K562 (cell line): ENCODE measurements around the gene CD4. TPM values are rescaled to one million over a fixed set of nuclear protein-coding genes. Genes with fewer than 3 reads are reported as not detected.
A peak's percentile ranks its signal among the peaks of the same experiment; 100 is the strongest.

Experiments used
- BMI1 ChIP-seq: fragments of 150-350 bp; IDR thresholded peaks from 2 replicates; pipeline ENCODE4 v1.6.1; 2014; ENCODE audit warnings: low read length
- BRD9 ChIP-seq: fragments of 450-650 bp; IDR thresholded peaks from 2 replicates; pipeline ENCODE4 v1.6.1; 2018; ENCODE audit warnings: low read depth; ENCODE audit not compliant: partially characterized antibody
- CGGBP1 ChIP-seq: fragments of 250-450 bp; sonication (Bioruptor Pico); IDR thresholded peaks from 2 replicates; pipeline ENCODE4 v1.9.0; 2021; ENCODE audit warnings: mild to moderate bottlenecking
- CHD4 ChIP-seq: fragments of 200-600 bp; sonication (generic); IDR thresholded peaks from 3 replicates; pipeline ENCODE4 v1.6.1; 2012; ENCODE audit warnings: low read depth, mild to moderate bottlenecking, mixed read lengths, low read length, inconsistent platforms; ENCODE audit not compliant: insufficient read depth, insufficient replicate concordance, poor library complexity, severe bottlenecking
- CREBBP ChIP-seq: IDR thresholded peaks from one replicate; pipeline ENCODE4 v1.6.1; 2012; ENCODE audit warnings: low read depth, mild to moderate bottlenecking, control low read depth, inconsistent platforms, low read length
- HDAC2 ChIP-seq: fragments of 450-650 bp; IDR thresholded peaks from 2 replicates; pipeline ENCODE4 v1.6.1; 2016; ENCODE audit warnings: mild to moderate bottlenecking
- JUNB ChIP-seq: fragments of 450-650 bp; formaldehyde crosslinking; conservative IDR thresholded peaks from 2 replicates; pipeline ENCODE4 v1.4.0; 2020; ENCODE audit warnings: mild to moderate bottlenecking
- KLF6 ChIP-seq: fragments of 250-450 bp; sonication (Bioruptor Pico); IDR thresholded peaks from 2 replicates; pipeline ENCODE4 v1.4.0; 2020; ENCODE audit warnings: mild to moderate bottlenecking, moderate library complexity, borderline replicate concordance
- MAFF ChIP-seq: IDR thresholded peaks from 2 replicates; pipeline ENCODE4 v1.6.1; 2012; ENCODE audit warnings: low read length, improper control_type of control experiment
- MCM3 ChIP-seq: fragments of 450-650 bp; IDR thresholded peaks from 2 replicates; pipeline ENCODE4 v1.6.1; 2016
- MTA1 ChIP-seq: fragments of 450-650 bp; IDR thresholded peaks from 2 replicates; pipeline ENCODE4 v1.6.1; 2017; ENCODE audit warnings: borderline replicate concordance
- NCOA2 ChIP-seq, 2 experiments: fragments of 450-650 bp; IDR thresholded peaks; 2 replicates each; pipeline ENCODE4 v1.6.1; 2018; ENCODE audit warnings: mild to moderate bottlenecking in 2 of 2, moderate library complexity in 1 of 2; ENCODE audit not compliant: partially characterized antibody in 2 of 2
- NCOR1 ChIP-seq: fragments of 450-650 bp; IDR thresholded peaks from 2 replicates; pipeline ENCODE4 v1.6.1; 2016; ENCODE audit warnings: mild to moderate bottlenecking, moderate library complexity
- NFYB ChIP-seq: IDR thresholded peaks from 2 replicates; pipeline ENCODE4 v1.6.1; 2011; ENCODE audit warnings: mild to moderate bottlenecking, moderate library complexity; ENCODE audit not compliant: insufficient read length; ENCODE audit errors: extremely low read depth
- POLR2A ChIP-seq: fragments of 450-650 bp; conservative IDR thresholded peaks from 2 replicates; pipeline ENCODE4 v1.6.1; 2016
- RAD51 ChIP-seq: fragments of 450-650 bp; IDR thresholded peaks from 2 replicates; pipeline ENCODE4 v1.7.1; 2016; ENCODE audit warnings: low read depth, mild to moderate bottlenecking, borderline replicate concordance
- RFX7 ChIP-seq: fragments of 250-450 bp; sonication (Bioruptor Pico); IDR thresholded peaks from 2 replicates; pipeline ENCODE4 v1.5.1; 2021; ENCODE audit warnings: mild to moderate bottlenecking
- SIN3B ChIP-seq: fragments of 450-650 bp; IDR thresholded peaks from 2 replicates; pipeline ENCODE4 v1.6.1; 2017; ENCODE audit warnings: low read depth, mild to moderate bottlenecking, moderate library complexity
- SNRNP70 ChIP-seq: fragments of 200-400 bp; formaldehyde crosslinking; optimal IDR thresholded peaks from 2 replicates; pipeline ENCODE3; 2017; ENCODE audit warnings: low read depth, low read length
- SRF ChIP-seq, 2 experiments: fragments of 250-450, 450-650 bp in 1 of 2; sonication (Bioruptor Pico) in 1 of 2; sonication (generic) in 1 of 2; formaldehyde crosslinking; IDR thresholded peaks; 2 replicates each; pipeline versions ENCODE4 v1.5.0 to v1.5.1; 2020 to 2022; ENCODE audit warnings: mild to moderate bottlenecking in 1 of 2, missing genetic modification reagents in 1 of 2
- TCF3 ChIP-seq: sonication (generic); formaldehyde crosslinking; IDR thresholded peaks from 2 replicates; pipeline ENCODE4 v1.4.0; 2020; ENCODE audit warnings: mild to moderate bottlenecking, missing genetic modification reagents
- TCF7 ChIP-seq: sonication (generic); IDR thresholded peaks from 2 replicates; pipeline ENCODE4 v1.6.1; 2016; ENCODE audit warnings: antibody characterized with exemption, borderline replicate concordance
- TFAM ChIP-seq: fragments of 250-450 bp; sonication (Bioruptor Pico); conservative IDR thresholded peaks from 2 replicates; pipeline ENCODE4 v1.5.0; 2021; ENCODE audit warnings: mild to moderate bottlenecking, moderate library complexity
- TFAP4 ChIP-seq: sonication (generic); formaldehyde crosslinking; IDR thresholded peaks from 2 replicates; pipeline ENCODE4 v1.8.0; 2022; ENCODE audit warnings: missing genetic modification reagents, mild to moderate bottlenecking, moderate library complexity, borderline replicate concordance
- TOE1 ChIP-seq, 2 experiments: fragments of 450-650 bp in 1 of 2; sonication (generic) in 1 of 2; formaldehyde crosslinking in 1 of 2; IDR thresholded peaks; 2 replicates each; pipeline versions ENCODE4 v1.7.1 to v1.8.0; 2016 to 2022; ENCODE audit warnings: borderline replicate concordance in 2 of 2, mild to moderate bottlenecking in 2 of 2, antibody characterized with exemption in 1 of 2, inconsistent platforms in 1 of 2, low read depth in 1 of 2, missing genetic modification reagents in 1 of 2, moderate library complexity in 1 of 2
- TRIM24 ChIP-seq, 2 experiments: fragments of 450-650 bp; IDR thresholded peaks; 2 replicates each; pipeline ENCODE4 v1.6.1; 2016
- XRCC5 ChIP-seq: fragments of 200-400 bp; formaldehyde crosslinking; IDR thresholded peaks from 2 replicates; pipeline ENCODE4 v1.6.1; 2017; ENCODE audit warnings: low read depth, mild to moderate bottlenecking, low read length
- ZBTB5 ChIP-seq: fragments of 450-650 bp; IDR thresholded peaks from 2 replicates; pipeline ENCODE4 v1.6.1; 2017; ENCODE audit warnings: antibody characterized with exemption
- ZNF197 ChIP-seq: fragments of 200-800 bp; sonication (Bioruptor generic); IDR thresholded peaks from 2 replicates; pipeline ENCODE4 v1.6.1; 2016; ENCODE audit warnings: low read depth, missing genetic modification characterization, missing compliant biosample characterization
- ZNF766 ChIP-seq: fragments of 200-800 bp; sonication (Bioruptor generic); conservative IDR thresholded peaks from 2 replicates; pipeline ENCODE4 v1.6.1; 2016; ENCODE audit warnings: missing genetic modification characterization, missing compliant biosample characterization
- polyA plus RNA-seq, 8 experiments: library from polyadenylated mRNA; depleted of rRNA in 4 of 8; stranded (reverse) in 5 of 8; unstranded in 3 of 8; fragments of >200 nt; fragmentation: Nextera tagmentation in 2 of 8; fragmentation: Illumina TruSeq in 1 of 8; extraction: Ambion mirVana in 2 of 8; extraction: Trizol in 1 of 8; gene quantifications; 2 replicates each; pipeline versions ENCODE4 v1.2.1 to v1.2.3, GENCODE V29; 2011 to 2014; ENCODE audit warnings: inconsistent platforms in 1 of 8, missing spikeins in 1 of 8
- total RNA-seq, 7 experiments: library from RNA; depleted of rRNA in 6 of 7; stranded (reverse); fragments of >200 nt in 6 of 7; fragmentation: Illumina TruSeq in 2 of 7; extraction: Trizol in 2 of 7; gene quantifications; 2 replicates each; pipeline versions ENCODE4 v1.2.1 to v1.2.3, GENCODE V29; 2011 to 2021; ENCODE audit warnings: low replicate concordance in 1 of 7

Gene CD4
- total and polyA plus RNA-seq, 9 of the 15 experiments (the other 6 are each of a cell fraction or from before 2014, with no cell fraction given): 0.06 to 0.27 (median 0.09) TPM; not detected in 5

DNA sequence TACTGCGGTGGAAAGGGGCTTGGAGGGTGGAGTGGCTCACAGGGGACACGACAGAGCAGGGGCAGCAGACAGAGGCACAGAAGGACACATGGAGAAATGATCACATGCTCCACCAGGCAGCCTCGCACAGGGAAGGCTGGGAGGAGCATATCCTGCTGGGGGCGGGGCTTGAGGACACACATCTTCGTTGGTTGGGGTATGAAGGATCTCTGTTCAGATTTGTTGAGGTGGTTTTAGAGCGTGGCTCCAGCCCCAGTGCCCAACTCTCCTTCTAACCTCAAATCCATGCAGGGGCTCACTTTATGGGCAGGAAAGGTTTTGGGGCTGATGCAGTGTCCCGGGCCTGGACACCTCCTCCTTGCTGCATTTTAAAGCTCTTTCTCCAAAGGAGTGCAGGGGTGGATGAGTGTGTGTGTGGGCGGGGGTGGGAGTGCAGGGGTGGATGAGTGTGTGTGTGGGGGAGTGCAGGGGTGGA, 38.1 kb downstream of the CD4 start (continued):
- TF ChIP-seq TFAP4: peak; percentile 35; the same call in 1 of the 2 replicates
- no peak for TF ChIP-seq SRF (CRISPR knock-in tag; IDR thresholded peaks at IDR 0.05)
- no peak for TF ChIP-seq TRIM24 (IDR thresholded peaks at IDR 0.05)
- TF ChIP-seq BRD9: no peak
- TF ChIP-seq ZBTB5: no peak
- no peak for TF ChIP-seq NFYB
- TF ChIP-seq CGGBP1 (CRISPR knock-in tag): no peak
- no peak for TF ChIP-seq MTA1
- TF ChIP-seq TCF3 (CRISPR knock-in tag): no peak
- TF ChIP-seq POLR2A: peak; percentile 50; the same call in 1 of the 2 replicates
- TF ChIP-seq NCOR1: no peak
- no peak for TF ChIP-seq CREBBP
- TF ChIP-seq TCF7: no peak
- TF ChIP-seq ZNF766 (CRISPR knock-in tag): no peak
- TF ChIP-seq TFAM: no peak
- TF ChIP-seq MCM3: no peak
- no peak for TF ChIP-seq CHD4
- no peak for TF ChIP-seq MAFF
- TF ChIP-seq SNRNP70: no peak
- no peak for TF ChIP-seq XRCC5
- TF ChIP-seq JUNB (CRISPR knock-in tag): no peak
- TF ChIP-seq NCOA2 (IDR thresholded peaks at IDR 0.05; ENCODE audit: partially characterized antibody in 2 of 2): no peak
- peak; percentile 64; the same call in 1 of the 2 replicates for TF ChIP-seq RAD51
- no peak for TF ChIP-seq ZNF197 (CRISPR knock-in tag)
- no peak for TF ChIP-seq BMI1
- TF ChIP-seq KLF6 (CRISPR knock-in tag): no peak
- TF ChIP-seq HDAC2: 0 out of 2 replicates have a peak, but pooled peaks have one; percentile 22
- TF ChIP-seq RFX7 (CRISPR knock-in tag): no peak
- TF ChIP-seq SIN3B: no peak
- TF ChIP-seq TOE1 (IDR thresholded peaks at IDR 0.05; ENCODE audit: borderline replicate concordance): no peak
- no peak for TF ChIP-seq TOE1 (CRISPR knock-in tag; IDR thresholded peaks at IDR 0.05; ENCODE audit: borderline replicate concordance, low read depth)
